ENCODE measurements around the gene SLC5A6. TPM values are rescaled to one million over a fixed set of nuclear protein-coding genes. Genes with fewer than 3 reads are reported as not detected.
"Not testable (repeated sequence)": the region's sequence is repeated elsewhere in the genome, so short reads cannot be mapped to it uniquely, and the experiment has no call there.

Gene SLC5A6
- total and polyA plus RNA-seq, 7 donors, result 2.4 to 26.7 (median 11.1) TPM

DNA sequence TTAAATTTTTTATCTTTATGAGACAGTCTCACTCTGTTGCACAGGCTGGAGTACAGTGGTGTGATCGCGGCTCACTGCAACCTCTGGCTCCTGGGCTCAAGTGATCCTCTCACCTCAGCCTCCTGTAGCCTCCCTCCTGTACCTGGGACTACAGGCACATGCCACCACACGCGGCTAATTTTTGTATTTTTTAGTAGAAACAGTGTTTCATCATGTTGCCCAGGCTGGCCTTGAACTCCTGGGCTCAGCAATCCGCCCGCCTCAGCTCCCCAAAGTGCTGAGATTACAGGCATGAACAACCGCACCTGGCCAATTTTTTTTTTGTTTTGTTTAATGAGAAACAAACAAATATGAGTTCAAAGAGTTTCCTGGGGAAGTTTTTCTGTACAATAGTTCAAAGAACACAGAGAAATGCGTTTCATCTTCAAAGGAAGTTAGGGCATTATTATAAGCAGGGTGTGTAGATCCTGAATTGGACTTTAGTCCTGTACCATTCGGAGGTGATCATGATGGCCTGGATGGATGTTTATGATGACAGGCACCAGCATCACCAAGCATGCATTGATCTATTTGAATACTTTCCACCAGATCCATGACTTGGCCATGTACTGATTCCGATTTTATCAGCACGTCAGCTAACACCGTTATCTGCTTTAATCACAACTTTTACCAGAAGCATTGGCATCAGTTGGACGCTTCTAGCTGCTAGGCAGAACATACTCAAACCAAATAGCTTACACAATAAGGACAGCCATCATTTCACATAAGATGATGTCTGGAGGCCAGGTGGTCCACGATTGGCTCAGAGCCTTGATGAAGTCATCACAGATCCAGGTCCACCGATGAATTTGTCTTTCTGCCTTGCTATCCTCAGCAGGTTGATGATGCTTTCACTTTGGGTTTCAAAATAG, 34.4 kb downstream of the SLC5A6 start:
- H3K4me1 ChIP-seq, result no peaks in the 10 kb centered on the region
- no peak for DNase-seq
- TF ChIP-seq POLR2A (IDR thresholded peaks at IDR 0.05) (no peak), EP300 (IDR thresholded peaks at IDR 0.05) (no peak), CTCF (IDR thresholded peaks at IDR 0.05) (no peak)
- no peaks in the 10 kb centered on the region for H3K36me3 ChIP-seq
- 32 to 67% methylated on average over 15 of the region's 15 CpGs for WGBS, 2 donors
- H3K9me3 ChIP-seq, result no peaks in the 10 kb centered on the region
- no peak overlapping the region for H3K27ac ChIP-seq
- intact Hi-C loops (cut with DNase I), result no loop called here
- no peak overlapping the region for H3K4me3 ChIP-seq
- peaks cover 0 to 6% (median 0%) of the 10 kb centered on the region in 3 donors for H3K27me3 ChIP-seq

GRCh38 chr2:27175781-27176180, 36.3 kb downstream of the SLC5A6 start:
- H3K27ac ChIP-seq; H3K36me3 ChIP-seq; H3K4me3 ChIP-seq; DNase-seq; H3K27me3 ChIP-seq; H3K4me1 ChIP-seq; intact Hi-C loops (cut with DNase I); H3K9me3 ChIP-seq: not testable (repeated sequence)
- WGBS, 2 donors, result 93 to 96% methylated on average over 4 of the region's 4 CpGs

DNA sequence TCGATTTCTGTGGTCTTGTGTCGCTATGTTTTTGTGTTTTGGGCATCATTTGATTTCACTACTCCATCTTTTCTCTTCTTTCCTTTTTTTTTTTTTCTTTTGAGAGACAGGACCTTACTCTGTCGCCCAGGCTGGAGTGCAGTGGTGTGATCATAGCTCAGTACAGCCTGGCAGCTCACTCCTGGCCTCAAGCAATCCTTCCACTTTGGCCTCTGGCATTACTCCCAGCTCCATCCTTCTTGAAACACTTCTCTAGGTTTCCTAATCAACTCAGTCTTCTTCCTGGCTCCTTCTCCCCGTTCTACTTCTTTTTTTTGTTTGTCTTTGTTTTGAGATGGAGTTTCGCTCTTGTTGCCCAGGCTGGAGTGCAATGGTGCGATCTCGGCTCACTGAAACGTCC, 36.7 kb downstream of the SLC5A6 start:
- intact Hi-C loops (cut with DNase I), result no loop called here
- Histone ChIP-seq H3K36me3 (no peaks in the 10 kb centered on the region), H3K27me3 (peaks cover 0 to 6% (median 0%) of the 10 kb centered on the region in 3 donors), H3K4me3 (no peak overlapping the region), H3K4me1 (no peaks in the 10 kb centered on the region), H3K27ac (no peak overlapping the region), H3K9me3 (no peaks in the 10 kb centered on the region)
- 73 to 77% methylated on average over 8 of the region's 8 CpGs for WGBS, 2 donors
- DNase-seq, result no peak
- no peak for TF ChIP-seq CTCF (IDR thresholded peaks at IDR 0.05)
- TF ChIP-seq EP300 (IDR thresholded peaks at IDR 0.05), result no peak
- no peak for TF ChIP-seq POLR2AphosphoS5 (IDR thresholded peaks at IDR 0.05)
- no peak for TF ChIP-seq POLR2A (IDR thresholded peaks at IDR 0.05)

- Histone ChIP-seq H3K4me1 (no peaks in the 10 kb centered on the region), H3K36me3 (no peaks in the 10 kb centered on the region), H3K4me3 (no peak overlapping the region), H3K9me3 (no peaks in the 10 kb centered on the region), H3K27ac (no peak overlapping the region), H3K27me3 (peaks cover 0 to 6% (median 0%) of the 10 kb centered on the region in 3 donors)
- intact Hi-C loops (cut with DNase I), result no loop called here
- no peak for TF ChIP-seq CTCF (IDR thresholded peaks at IDR 0.05)
- 85 to 91% methylated on average over 6 of the region's 6 CpGs for WGBS, 2 donors
- no peak for DNase-seq
These were observed 37.4 kb downstream of the SLC5A6 start for GRCh38 chr2:27174638-27175037.

- Histone ChIP-seq H3K27ac (no peak overlapping the region), H3K4me1 (no peaks in the 10 kb centered on the region), H3K4me3 (no peak overlapping the region), H3K9me3 (no peaks in the 10 kb centered on the region), H3K36me3 (no peaks in the 10 kb centered on the region), H3K27me3 (no peaks in the 10 kb centered on the region)
- TF ChIP-seq EP300 (IDR thresholded peaks at IDR 0.05) (no peak), POLR2AphosphoS5 (IDR thresholded peaks at IDR 0.05) (no peak), POLR2A (IDR thresholded peaks at IDR 0.05) (no peak), CTCF (IDR thresholded peaks at IDR 0.05) (no peak)
- DNase-seq, result no peak
- WGBS, 2 donors, result 27 to 71% methylated on average over 8 of the region's 8 CpGs
- intact Hi-C loops (cut with DNase I), result no loop called here
These were observed 40.7 kb downstream of the SLC5A6 start for GRCh38 chr2:27171351-27171848.

Data from sigmoid colon (tissue), 7 donors.